ENCODE data around the gene TCEA2.

DNA sequence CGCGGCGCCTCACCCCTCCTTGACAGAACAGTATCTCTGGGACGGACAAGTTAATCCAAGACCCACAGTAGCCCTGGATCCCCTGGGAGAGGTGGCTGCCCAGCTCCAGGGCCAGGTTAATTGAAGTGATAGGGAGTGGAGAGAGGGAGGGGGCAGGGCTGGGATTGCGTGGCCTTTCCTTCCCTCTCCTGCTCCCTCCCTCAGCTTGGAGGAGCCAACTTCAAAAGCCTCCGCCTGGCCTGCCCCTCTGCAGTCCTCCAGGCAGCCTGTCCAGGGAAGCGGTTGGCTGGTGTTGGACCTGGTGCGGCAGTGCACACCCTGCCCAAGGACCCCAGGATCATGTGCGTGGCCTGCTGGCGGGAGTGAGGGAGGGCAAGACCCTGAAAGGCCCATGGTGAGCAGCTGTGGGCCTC, 27.1 kb upstream of the TCEA2 start, which contains the start of gene C20orf204:
- TF ChIP-seq, protein P1, sequence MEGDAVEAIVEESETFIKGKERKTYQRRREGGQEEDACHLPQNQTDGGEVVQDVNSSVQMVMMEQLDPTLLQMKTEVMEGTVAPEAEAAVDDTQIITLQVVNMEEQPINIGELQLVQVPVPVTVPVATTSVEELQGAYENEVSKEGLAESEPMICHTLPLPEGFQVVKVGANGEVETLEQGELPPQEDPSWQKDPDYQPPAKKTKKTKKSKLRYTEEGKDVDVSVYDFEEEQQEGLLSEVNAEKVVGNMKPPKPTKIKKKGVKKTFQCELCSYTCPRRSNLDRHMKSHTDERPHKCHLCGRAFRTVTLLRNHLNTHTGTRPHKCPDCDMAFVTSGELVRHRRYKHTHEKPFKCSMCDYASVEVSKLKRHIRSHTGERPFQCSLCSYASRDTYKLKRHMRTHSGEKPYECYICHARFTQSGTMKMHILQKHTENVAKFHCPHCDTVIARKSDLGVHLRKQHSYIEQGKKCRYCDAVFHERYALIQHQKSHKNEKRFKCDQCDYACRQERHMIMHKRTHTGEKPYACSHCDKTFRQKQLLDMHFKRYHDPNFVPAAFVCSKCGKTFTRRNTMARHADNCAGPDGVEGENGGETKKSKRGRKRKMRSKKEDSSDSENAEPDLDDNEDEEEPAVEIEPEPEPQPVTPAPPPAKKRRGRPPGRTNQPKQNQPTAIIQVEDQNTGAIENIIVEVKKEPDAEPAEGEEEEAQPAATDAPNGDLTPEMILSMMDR (IDR thresholded peaks at IDR 0.05): no peak
- no peak for TF ChIP-seq EZH2 (IDR thresholded peaks at IDR 0.05; ENCODE audit: borderline replicate concordance, insufficient read depth, low read depth, low read length, poor library complexity, severe bottlenecking)

Data from B cell (primary cell).